ENCODE results near the gene PTX4. TPM values are rescaled to one million over a fixed set of nuclear protein-coding genes. Genes with fewer than 3 reads are reported as not detected.
A peak's percentile ranks its signal among the peaks of the same experiment; 100 is the strongest.

Gene PTX4
- total RNA-seq, 1 donor from 2014 or later, result not detected

- H3K4me1 Mint-ChIP-seq (ENCODE audit: unreplicated experiment), result no peaks in the 10 kb centered on the region
- H3K4me3 Mint-ChIP-seq, result no peak overlapping the region
- H3K36me3 Mint-ChIP-seq, result peaks cover 3% of the 10 kb centered on the region
- no peak for TF ChIP-seq CTCF (conservative IDR thresholded peaks at IDR 0.05)
- no peaks in the 10 kb centered on the region for H3K27me3 Mint-ChIP-seq
- H3K27ac Mint-ChIP-seq, result no peak overlapping the region
- no peaks in the 10 kb centered on the region for H3K9me3 Mint-ChIP-seq
- DNase-seq (ENCODE audit: extremely low spot score, unreplicated experiment), result no peak
Measured at GRCh38 chr16:1500465-1501150, 11.9 kb upstream of the PTX4 start.

DNA sequence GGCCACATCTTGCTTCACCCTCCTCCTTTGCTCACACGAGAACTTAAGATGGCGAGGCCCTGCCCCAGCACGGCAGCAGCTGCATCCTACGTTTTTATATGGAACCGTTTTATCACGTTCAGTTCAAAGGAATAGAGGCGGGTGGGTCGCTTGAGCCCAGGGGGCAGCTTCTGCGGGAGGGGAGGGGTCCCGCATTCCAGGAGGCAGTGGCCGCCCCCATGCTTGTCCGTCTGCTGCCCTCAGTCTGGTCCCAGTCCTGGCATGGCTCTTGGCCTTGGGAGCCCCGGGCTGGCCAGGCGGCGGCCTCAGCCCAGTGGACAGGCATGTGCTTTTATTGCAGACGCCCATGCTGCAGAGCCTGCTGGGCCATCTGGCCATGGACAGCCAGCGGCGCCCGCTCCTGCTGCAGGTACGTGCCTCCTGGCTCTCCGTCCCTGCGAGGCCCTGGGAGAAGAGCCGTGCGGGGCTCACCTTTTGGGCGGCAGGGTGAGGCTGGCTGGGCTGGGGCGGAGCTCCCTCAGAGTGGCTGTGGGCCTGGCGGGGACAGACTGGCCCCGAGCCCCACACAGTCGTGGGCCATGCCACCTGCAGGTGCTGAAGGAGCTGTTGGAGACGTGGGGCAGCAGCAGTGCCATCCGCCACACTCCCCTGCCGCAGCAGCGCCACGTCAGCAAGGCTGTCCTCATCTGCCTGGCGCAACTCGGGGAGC lies 11.2 kb upstream of the PTX4 start:
- H3K27ac Mint-ChIP-seq, result no peak overlapping the region
- no peak for DNase-seq (ENCODE audit: extremely low spot score, unreplicated experiment)
- peaks cover 3% of the 10 kb centered on the region for H3K36me3 Mint-ChIP-seq
- no peaks in the 10 kb centered on the region for H3K27me3 Mint-ChIP-seq
- no peaks in the 10 kb centered on the region for H3K9me3 Mint-ChIP-seq
- H3K4me3 Mint-ChIP-seq, result no peak overlapping the region
- H3K4me1 Mint-ChIP-seq (ENCODE audit: unreplicated experiment), result no peaks in the 10 kb centered on the region
- TF ChIP-seq CTCF (conservative IDR thresholded peaks at IDR 0.05), result no peak

DNA sequence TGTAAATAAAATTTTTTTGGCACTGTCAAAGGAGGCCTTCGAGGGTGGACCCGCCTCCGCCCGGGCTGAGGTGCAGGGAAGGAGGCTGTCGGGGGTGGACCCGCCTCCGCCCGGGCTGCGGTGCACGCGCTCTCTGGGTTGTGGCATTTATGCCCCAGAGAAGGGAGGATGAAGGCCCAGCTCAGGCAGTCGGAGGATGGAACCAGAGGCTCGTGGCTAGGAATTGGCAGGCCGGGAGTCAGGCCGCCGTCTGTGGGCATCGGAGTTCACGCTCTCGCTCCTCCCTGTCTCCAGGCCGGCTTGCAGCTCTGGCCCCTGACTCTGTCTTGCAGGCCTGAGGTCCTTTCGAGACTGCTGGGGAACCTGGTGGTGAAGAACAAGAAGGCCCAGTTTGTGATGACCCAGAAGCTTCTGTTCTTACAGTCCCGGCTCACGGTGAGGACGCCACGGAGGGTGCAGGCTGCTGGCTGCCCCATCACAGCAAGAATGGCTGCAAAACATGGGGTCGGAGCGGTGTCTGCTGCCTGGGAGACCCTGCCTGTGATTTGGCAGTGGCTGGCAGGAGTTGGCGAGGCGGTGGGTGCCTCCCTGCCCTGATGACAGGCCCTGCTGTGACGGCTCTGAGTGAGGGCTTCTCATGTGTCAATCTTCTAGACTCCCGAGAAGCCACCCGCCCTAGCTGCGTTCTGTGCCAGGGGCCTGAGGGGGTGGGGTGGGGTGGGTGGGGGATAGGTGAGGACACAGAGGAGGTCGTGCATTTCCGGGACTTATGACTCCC lies 10.3 kb upstream of the PTX4 start:
- DNase-seq (ENCODE audit: extremely low spot score, unreplicated experiment), result no peak
- Mint-ChIP-seq H3K27me3 (no peaks in the 10 kb centered on the region), H3K4me1 (ENCODE audit: unreplicated experiment) (no peaks in the 10 kb centered on the region), H3K9me3 (no peaks in the 10 kb centered on the region), H3K4me3 (no peak overlapping the region), H3K27ac (no peak overlapping the region), H3K36me3 (peaks cover 3% of the 10 kb centered on the region)
- no peak for TF ChIP-seq CTCF (conservative IDR thresholded peaks at IDR 0.05)

GRCh38 chr16:1497014-1497598 lies 8.4 kb upstream of the PTX4 start:
- Mint-ChIP-seq H3K36me3 (no peaks in the 10 kb centered on the region), H3K4me3 (peak overlapping the region; percentile 36), H3K4me1 (ENCODE audit: unreplicated experiment) (peaks cover 8% of the 10 kb centered on the region), H3K27me3 (no peaks in the 10 kb centered on the region), H3K9me3 (no peaks in the 10 kb centered on the region), H3K27ac (no peak overlapping the region)
- peak; percentile 68 for DNase-seq (ENCODE audit: extremely low spot score, unreplicated experiment)
- TF ChIP-seq CTCF (conservative IDR thresholded peaks at IDR 0.05), result no peak

DNA sequence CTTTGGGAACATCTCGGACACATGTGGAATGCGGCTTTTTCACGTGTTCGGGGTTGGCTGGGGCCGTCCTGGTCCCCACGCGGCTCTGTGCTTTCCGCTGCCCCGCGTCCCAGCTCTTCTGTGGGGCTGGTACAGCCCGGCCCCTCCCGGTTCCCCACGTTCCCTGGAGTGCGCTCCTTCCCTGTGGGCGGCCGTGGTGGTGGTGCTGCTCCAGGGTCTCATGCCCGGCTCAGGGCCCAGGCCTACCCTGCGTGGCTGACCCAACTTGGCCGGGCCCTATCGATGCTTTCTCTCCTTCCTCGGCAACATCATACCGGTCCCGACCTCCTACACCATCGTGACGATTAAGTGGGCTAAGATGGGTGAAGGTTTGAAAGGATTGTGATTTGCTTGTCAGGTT lies 7.7 kb upstream of the PTX4 start:
- peak overlapping the region; percentile 36 for H3K4me3 Mint-ChIP-seq
- H3K27ac Mint-ChIP-seq, result no peak overlapping the region
- no peak for TF ChIP-seq CTCF (conservative IDR thresholded peaks at IDR 0.05)
- H3K4me1 Mint-ChIP-seq (ENCODE audit: unreplicated experiment), result peaks cover 8% of the 10 kb centered on the region
- no peaks in the 10 kb centered on the region for H3K9me3 Mint-ChIP-seq
- no peak for DNase-seq (ENCODE audit: extremely low spot score, unreplicated experiment)
- no peaks in the 10 kb centered on the region for H3K27me3 Mint-ChIP-seq
- no peaks in the 10 kb centered on the region for H3K36me3 Mint-ChIP-seq
